Liver (tissue), 9 donors: ENCODE data around the gene DST. TPM values are rescaled to one million over a fixed set of nuclear protein-coding genes. Genes with fewer than 3 reads are reported as not detected.

Experiments used
- DNase-seq: peaks from one replicate; pipeline ENCODE4 v3.0.0-alpha.2; 2017; ENCODE audit warnings: low spot score
- H3K27ac ChIP-seq, 2 donors: one replicate each; pipeline ENCODE4 v1.7.0; 2013; ENCODE audit warnings: inconsistent platforms in 2 of 2, low read length in 2 of 2, control low read depth in 1 of 2, low read depth in 1 of 2, mild to moderate bottlenecking in 1 of 2
- H3K27me3 ChIP-seq, 4 donors: one replicate each; pipeline versions ENCODE4 v1.6.1 to v1.7.0; 2013; ENCODE audit warnings: low read length in 3 of 4, inconsistent platforms in 1 of 4, mild to moderate bottlenecking in 1 of 4, moderate library complexity in 1 of 4; ENCODE audit not compliant: control insufficient read depth in 4 of 4, insufficient read depth in 4 of 4
- H3K36me3 ChIP-seq, 4 donors: one replicate each; pipeline versions ENCODE4 v1.6.1 to v1.7.0; 2013; ENCODE audit warnings: low read length in 3 of 4, mild to moderate bottlenecking in 3 of 4, low read depth in 1 of 4, moderate library complexity in 1 of 4; ENCODE audit not compliant: control insufficient read depth in 4 of 4, insufficient read depth in 3 of 4
- H3K4me1 ChIP-seq, 4 donors: one replicate each; pipeline versions ENCODE4 v1.6.1 to v1.7.0; 2013; ENCODE audit warnings: low read length in 3 of 4, mild to moderate bottlenecking in 3 of 4, moderate library complexity in 1 of 4; ENCODE audit not compliant: control insufficient read depth in 4 of 4, insufficient read depth in 4 of 4
- H3K4me3 ChIP-seq, 3 donors: one replicate each; pipeline versions ENCODE4 v1.6.1 to v1.7.0; 2013; ENCODE audit warnings: low read length in 3 of 3, control low read depth in 1 of 3, low read depth in 1 of 3, mild to moderate bottlenecking in 1 of 3
- H3K9ac ChIP-seq, 2 donors: one replicate each; pipeline ENCODE4 v1.7.0; 2013; ENCODE audit warnings: low read length in 2 of 2, mild to moderate bottlenecking in 2 of 2, moderate library complexity in 2 of 2, control low read depth in 1 of 2, low read depth in 1 of 2
- H3K9me3 ChIP-seq, 4 donors: one replicate each; pipeline versions ENCODE4 v1.6.1 to v1.7.0; 2013; ENCODE audit warnings: low read length in 3 of 4; ENCODE audit not compliant: control insufficient read depth in 4 of 4
- ATF3 ChIP-seq: IDR thresholded peaks from 2 replicates; pipeline ENCODE4 v1.6.1; 2016; ENCODE audit warnings: antibody characterized with exemption
- CTCF ChIP-seq: fragments of 150-350 bp; IDR thresholded peaks from 2 replicates; pipeline ENCODE4 v1.5.1; 2017; ENCODE audit warnings: improper control_type of control experiment, low read depth, low read length; ENCODE audit not compliant: missing input control
- EGR1 ChIP-seq, 2 donors: IDR thresholded peaks; 2 replicates each; pipeline ENCODE4 v1.6.1; 2016 to 2018; ENCODE audit warnings: antibody characterized with exemption in 2 of 2, low read depth in 2 of 2
- FOXA1 ChIP-seq: IDR thresholded peaks from 2 replicates; pipeline ENCODE4 v1.6.1; 2016; ENCODE audit warnings: antibody characterized with exemption
- FOXA2 ChIP-seq: IDR thresholded peaks from 2 replicates; pipeline ENCODE4 v1.6.1; 2016; ENCODE audit warnings: antibody characterized with exemption
- GABPA ChIP-seq, 2 donors: IDR thresholded peaks in 1 of 2; conservative IDR thresholded peaks in 1 of 2; 2 replicates each; pipeline ENCODE4 v1.6.1; 2016; ENCODE audit warnings: antibody characterized with exemption in 2 of 2, mild to moderate bottlenecking in 1 of 2, moderate library complexity in 1 of 2
- HNF4A ChIP-seq, 2 donors: conservative IDR thresholded peaks; 2 replicates each; pipeline ENCODE4 v1.6.1; 2016; ENCODE audit warnings: antibody characterized with exemption in 2 of 2, mild to moderate bottlenecking in 2 of 2
- HNF4G ChIP-seq: IDR thresholded peaks from 2 replicates; pipeline ENCODE4 v1.6.1; 2016; ENCODE audit warnings: antibody characterized with exemption
- JUND ChIP-seq, 2 donors: IDR thresholded peaks; 2 replicates each; pipeline ENCODE4 v1.6.1; 2016; ENCODE audit warnings: antibody characterized with exemption in 2 of 2
- MAX ChIP-seq: IDR thresholded peaks from 2 replicates; pipeline ENCODE4 v1.6.1; 2016; ENCODE audit warnings: antibody characterized with exemption
- RAD21 ChIP-seq, 2 donors: IDR thresholded peaks; 2 replicates each; pipeline ENCODE4 v1.6.1; 2016; ENCODE audit warnings: antibody characterized with exemption in 2 of 2, mild to moderate bottlenecking in 2 of 2
- REST ChIP-seq: IDR thresholded peaks from 2 replicates; pipeline ENCODE4 v1.6.1; 2016; ENCODE audit warnings: antibody characterized with exemption, mild to moderate bottlenecking
- RXRA ChIP-seq, 2 donors: IDR thresholded peaks; 2 replicates each; pipeline ENCODE4 v1.6.1; 2017 to 2018; ENCODE audit warnings: antibody characterized with exemption in 2 of 2, mild to moderate bottlenecking in 1 of 2
- SP1 ChIP-seq: IDR thresholded peaks from 2 replicates; pipeline ENCODE4 v1.6.1; 2018; ENCODE audit warnings: antibody characterized with exemption, mild to moderate bottlenecking
- TAF1 ChIP-seq: conservative IDR thresholded peaks from 2 replicates; pipeline ENCODE4 v1.6.1; 2016; ENCODE audit warnings: antibody characterized with exemption, mild to moderate bottlenecking
- YY1 ChIP-seq: IDR thresholded peaks from 2 replicates; pipeline ENCODE4 v1.6.1; 2016; ENCODE audit warnings: antibody characterized with exemption, mild to moderate bottlenecking
- ZBTB33 ChIP-seq: IDR thresholded peaks from 2 replicates; pipeline ENCODE4 v1.6.1; 2016; ENCODE audit warnings: antibody characterized with exemption
- WGBS: extraction: QIAGEN DNeasy Blood & Tissue Kit; methylation state at CpG from one replicate; pipeline ENCODE4 v1.1.7; 2013; 5-methylcytosine and 5-hydroxymethylcytosine counted together
- polyA plus RNA-seq, 2 donors: library from polyadenylated mRNA; stranded (reverse) in 1 of 2; unstranded in 1 of 2; fragments of 200-250 nt in 1 of 2; fragments of >200 nt in 1 of 2; fragmentation: Nextera tagmentation in 1 of 2; extraction: Ambion mirVana in 1 of 2; gene quantifications; one replicate each; pipeline versions ENCODE4 v1.2.1 to v1.2.3, GENCODE V29; 2013 to 2015
- total RNA-seq, 2 donors: library from RNA; depleted of rRNA; stranded (reverse); fragments of >200 nt; gene quantifications; one replicate each; pipeline ENCODE4 v1.2.3, GENCODE V29; 2014
- donor health status: healthy.
- donor health status: healthy.
- donor health status: healthy.
- donor health status: healthy.
- donor health status: healthy.

DST gene
- total and polyA plus RNA-seq, 4 donors: 30.5 to 234 (median 86.7) TPM

GRCh38 chr6:56522495-56523270, 120.0 kb downstream of the DST start:
- H3K9ac ChIP-seq: no peak overlapping the region
- WGBS: 91% methylated on average over 3 of the region's 3 CpGs
- peaks cover 5 to 18% (median 12%) of the 10 kb centered on the region in 4 donors for H3K4me1 ChIP-seq
- no peaks in the 10 kb centered on the region for H3K9me3 ChIP-seq
- DNase-seq: no peak
- TF ChIP-seq YY1 (no peak), FOXA2 (no peak), RXRA (IDR thresholded peaks at IDR 0.05) (no peak), TAF1 (no peak), HNF4A (conservative IDR thresholded peaks at IDR 0.05) (no peak), RAD21 (IDR thresholded peaks at IDR 0.05) (no peak)
- H3K4me3 ChIP-seq: no peak overlapping the region
- no peak overlapping the region for H3K27ac ChIP-seq
- H3K36me3 ChIP-seq: peaks cover 0 to 37% (median 18%) of the 10 kb centered on the region in 4 donors
- H3K27me3 ChIP-seq: no peaks in the 10 kb centered on the region

- DNase-seq: no peak
- Histone ChIP-seq H3K4me3 (no peak overlapping the region), H3K36me3 (peaks cover 0 to 31% (median 14%) of the 10 kb centered on the region in 4 donors), H3K9ac (no peak overlapping the region), H3K4me1 (peaks cover 6 to 23% (median 19%) of the 10 kb centered on the region in 4 donors), H3K27me3 (no peaks in the 10 kb centered on the region), H3K27ac (no peak overlapping the region), H3K9me3 (no peaks in the 10 kb centered on the region)
- TF ChIP-seq FOXA2: no peak
- no peak for TF ChIP-seq GABPA (IDR thresholded peaks at IDR 0.05 in 1 of 2, conservative IDR thresholded peaks at IDR 0.05 in 1 of 2)
- no peak for TF ChIP-seq TAF1
- TF ChIP-seq JUND (IDR thresholded peaks at IDR 0.05): no peak
- TF ChIP-seq HNF4G: no peak
- TF ChIP-seq CTCF: no peak
- no peak for TF ChIP-seq SP1
- no peak for TF ChIP-seq HNF4A (conservative IDR thresholded peaks at IDR 0.05)
- TF ChIP-seq ATF3: no peak
- TF ChIP-seq FOXA1: no peak
- TF ChIP-seq REST: no peak
- TF ChIP-seq ZBTB33: no peak
- no peak for TF ChIP-seq MAX
- no peak for TF ChIP-seq RXRA (IDR thresholded peaks at IDR 0.05)
- TF ChIP-seq EGR1 (IDR thresholded peaks at IDR 0.05; ENCODE audit: low read depth in 2 of 2): no peak
- WGBS: 75% methylated on average over 2 of the region's 2 CpGs
These were observed 120.7 kb downstream of the DST start for GRCh38 chr6:56521976-56522375.
